Central memory CD4-positive, alpha-beta T cell (primary cell): Measurements from ENCODE around the gene UTP11.

Experiments
- DNase-seq: peaks from one replicate; pipeline ENCODE4 v3.0.0; 2022

Gene UTP11

DNA sequence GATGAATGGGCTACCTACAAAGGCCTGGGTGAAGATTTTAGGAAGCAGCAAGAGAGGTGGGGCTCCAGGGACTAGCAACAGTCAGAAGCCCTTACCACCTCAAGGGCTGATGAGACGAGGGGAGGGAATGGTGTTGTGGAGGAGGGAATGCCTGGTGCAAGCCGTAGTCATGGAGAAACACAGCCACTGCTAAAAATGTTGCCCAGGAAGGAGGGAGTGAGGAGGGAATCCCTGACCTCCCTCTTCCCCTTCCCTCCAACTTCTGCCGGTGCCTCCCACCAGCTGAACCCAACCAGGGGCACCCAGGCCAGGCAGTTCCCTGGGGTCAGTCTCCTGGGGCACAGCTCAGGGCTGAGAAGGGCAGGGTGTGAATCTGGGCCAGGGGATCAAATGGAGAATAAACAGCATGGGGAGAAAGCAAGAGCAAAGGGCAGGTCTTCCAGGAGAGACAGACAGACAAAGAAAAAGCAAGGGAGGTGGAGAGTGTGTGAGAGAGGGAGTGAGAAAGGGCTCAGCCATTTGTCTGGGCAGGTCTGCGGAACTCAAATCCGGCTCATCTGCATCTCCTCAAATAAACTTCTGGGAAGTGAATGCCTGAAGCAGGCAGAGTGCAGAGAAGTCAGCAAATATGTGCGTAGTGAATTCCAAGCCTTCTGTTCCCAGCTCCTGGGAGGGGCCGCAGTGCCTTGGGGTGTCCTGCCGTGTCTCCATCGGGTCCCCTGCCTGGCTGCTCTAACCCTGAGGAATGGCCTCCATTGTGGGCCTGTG lies 61.2 kb downstream of the UTP11 start:
- DNase-seq: no peak

DNA sequence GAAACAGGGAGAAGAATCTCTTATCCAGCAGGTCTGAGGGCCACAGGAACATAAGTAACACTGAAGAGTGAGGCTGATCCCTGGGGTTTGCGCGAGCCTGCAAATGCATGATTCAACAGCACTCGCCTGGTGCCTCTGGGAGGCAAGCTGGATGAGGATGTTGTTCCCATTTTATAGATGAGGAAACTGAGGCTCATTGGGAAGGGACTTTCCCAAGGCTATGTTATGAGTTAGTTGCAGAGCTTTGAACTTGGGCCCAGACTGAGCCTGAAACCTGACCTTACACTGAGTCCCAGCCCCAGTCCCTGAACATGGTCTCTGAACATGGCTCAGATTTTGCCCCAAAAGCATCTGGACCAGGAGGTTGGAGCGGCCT lies 61.8 kb downstream of the UTP11 start:
- no peak for DNase-seq
